Measurements from ENCODE around the gene CALD1.

CALD1 gene

DNA sequence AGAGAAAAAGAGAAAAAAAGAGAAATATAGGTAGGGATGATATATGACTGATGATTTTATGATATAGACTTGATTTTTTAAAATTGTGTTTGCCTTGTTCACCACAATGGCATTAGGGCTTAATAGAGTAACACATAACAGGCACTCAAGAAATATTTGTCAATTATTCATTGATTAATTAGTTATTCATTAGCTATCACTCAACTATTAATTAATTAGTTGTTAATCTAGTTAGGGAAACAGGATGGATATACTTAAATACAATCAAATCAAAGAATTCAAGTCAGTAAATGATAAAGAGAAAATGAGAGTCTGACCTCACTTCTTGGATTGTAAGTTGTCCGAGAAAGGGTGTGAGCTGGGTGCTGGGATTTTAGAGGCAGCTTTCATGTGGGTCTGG, 15.1 kb upstream of the CALD1 start:
- no peak for DNase-seq

DNA sequence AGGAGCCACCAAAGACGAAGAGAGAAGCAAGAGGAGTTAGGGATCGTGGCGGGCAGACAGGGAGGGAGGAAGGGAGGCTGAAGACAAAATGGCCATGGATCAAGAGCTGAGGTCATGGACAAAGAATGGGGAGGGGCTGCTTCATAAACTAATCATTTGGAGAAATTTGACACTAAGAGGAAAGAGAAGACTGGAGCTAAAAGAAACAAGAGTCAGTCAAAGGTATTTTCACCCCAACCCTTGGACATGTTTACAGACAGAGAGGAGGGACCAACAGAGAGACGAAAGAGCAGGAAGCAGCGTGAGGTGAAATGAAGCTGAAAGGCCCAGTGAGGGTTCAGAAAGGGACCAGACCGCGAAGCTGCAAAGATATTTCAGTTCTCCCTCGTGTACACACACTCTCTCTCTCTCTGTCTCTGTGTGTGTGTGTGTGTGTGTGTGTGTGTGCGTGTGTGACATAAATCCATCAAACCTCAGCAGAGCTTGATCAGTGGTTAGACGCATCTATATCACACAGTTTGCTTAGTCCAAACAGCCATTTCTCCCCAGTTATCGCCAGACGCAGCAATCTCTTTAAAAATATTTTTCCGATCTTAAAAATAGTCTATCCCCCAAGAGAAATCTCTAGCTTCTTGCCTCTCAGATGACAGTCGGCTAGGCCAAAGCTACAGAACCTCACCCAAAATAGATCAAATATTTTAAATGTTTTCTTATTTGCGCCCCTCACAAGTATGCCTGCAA, 12.5 kb upstream of the CALD1 start:
- no peak for DNase-seq

DNA sequence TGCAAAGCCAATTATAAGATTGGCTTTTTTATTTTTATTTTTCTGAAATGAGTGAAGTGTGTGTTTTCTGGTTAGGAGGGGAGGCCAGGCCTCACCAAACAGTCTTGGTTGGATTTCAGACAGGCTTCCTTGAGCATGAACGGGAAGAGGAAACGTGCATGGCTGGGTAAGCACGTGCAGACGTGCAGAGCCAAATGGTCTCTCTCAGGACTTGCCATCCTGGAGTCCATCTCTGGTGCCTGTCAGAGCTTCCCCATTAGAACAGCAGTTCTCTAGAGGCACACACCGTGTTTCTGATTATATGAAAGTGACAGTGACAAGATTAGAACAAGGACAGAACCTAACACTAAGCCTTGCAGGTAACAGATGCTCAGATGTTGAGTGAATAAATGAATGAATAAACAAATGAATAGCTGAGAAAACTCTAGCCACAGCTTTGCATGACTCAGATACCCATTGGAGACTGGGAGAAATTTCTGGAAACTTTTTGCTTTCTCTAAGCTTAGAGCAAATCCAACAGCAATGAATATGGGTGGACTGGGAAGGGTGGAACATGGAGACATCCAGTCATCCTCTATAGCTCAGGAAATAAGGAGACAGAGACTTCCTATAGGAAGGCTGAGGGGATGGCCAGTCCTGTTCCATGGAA, 11.8 kb upstream of the CALD1 start:
- no peak for DNase-seq

DNA sequence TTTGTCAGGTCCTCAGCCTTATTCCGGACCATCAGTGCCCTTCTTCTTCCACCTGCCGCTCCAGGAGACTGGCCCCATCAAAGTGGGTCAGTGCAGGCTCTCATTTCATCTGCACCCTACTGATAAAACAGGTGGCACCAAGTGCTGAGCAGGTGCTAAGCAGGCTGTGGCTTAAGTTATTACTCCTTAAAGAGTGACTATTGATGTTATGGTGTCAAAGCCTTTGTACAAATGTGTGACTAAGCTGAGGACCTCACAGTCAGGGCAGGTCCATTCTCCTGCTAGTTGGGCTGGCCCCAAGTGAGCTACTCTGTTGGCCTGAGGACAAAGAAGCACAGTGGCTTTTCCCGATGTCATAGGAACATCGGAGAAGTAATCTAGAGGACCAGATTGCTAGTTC, 11.2 kb upstream of the CALD1 start:
- no peak for DNase-seq

DNA sequence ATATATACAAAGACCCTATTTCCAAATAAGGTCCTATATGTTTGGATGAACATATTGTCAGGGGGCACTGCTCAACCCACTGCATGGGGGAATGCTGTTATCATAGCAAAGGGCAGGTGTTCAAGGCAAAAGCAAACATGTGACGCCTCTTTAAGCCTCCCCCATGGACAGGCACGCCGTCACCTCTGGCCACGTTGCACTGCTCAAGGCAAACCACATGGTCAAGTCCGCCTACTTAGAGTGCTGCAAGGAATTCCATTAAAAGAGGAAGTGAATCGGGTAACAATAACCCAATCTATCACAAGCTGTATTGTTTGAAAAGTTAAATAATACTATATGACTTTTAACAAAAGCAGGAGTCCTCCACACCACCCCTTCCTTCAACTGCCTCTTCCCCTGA, 8.8 kb upstream of the CALD1 start:
- DNase-seq = no peak

DNA sequence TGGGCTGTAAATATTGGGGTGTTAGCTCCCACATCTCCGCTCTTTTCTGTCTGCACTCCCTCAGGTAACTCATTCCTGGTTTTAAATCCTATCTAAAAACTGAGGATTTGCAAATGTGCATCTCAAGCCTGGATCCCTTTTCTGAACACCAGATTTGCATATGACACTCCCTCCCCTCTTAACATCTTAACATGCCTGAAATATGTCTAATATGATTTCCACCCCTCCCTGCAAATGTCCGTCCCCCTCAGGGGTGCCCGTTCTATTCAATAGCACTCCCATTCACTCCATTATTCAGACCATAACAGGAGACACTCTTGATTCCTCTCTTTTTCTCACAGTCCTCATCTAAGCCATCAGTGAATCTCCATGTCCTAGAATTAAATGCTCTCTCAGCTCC, 8.3 kb upstream of the CALD1 start:
- DNase-seq = no peak

DNA sequence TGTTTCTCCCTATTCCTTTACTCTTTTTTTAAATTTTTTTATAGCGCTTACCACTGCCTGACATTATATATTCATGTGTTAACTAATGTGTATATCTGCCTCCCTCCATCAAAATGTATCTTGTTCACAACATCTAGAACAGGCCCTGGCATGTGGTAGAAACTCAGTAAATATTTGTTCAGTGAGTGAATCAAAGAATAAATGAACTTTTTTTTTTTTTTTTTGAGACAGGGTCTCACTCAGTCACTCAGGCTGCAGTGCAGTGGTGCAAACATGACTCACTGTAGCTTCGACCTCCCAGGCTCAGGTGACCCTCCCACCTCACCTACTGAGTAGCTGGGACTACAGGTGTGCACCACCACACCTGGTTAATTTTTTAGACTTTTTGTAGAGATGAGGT, 7.5 kb upstream of the CALD1 start:
- DNase-seq = no peak

DNA sequence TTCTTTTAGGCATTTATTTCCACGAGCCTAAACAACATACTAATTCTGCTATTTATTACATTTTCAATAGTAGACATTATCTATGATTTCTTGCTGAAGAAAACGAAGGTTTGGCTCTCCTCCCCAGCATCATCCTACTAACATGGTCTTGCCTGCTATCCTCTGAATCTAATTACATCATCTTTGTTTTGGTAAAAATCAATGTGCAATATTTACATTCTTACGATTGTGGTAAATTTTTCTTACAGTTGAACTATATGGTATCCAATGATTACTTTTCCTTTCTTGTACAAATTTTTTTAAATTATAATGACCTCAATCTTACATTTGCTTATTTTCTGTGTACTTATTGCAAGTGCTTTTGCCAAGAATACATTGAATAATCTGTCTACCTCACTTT, 7.0 kb upstream of the CALD1 start:
- no peak for DNase-seq

DNA sequence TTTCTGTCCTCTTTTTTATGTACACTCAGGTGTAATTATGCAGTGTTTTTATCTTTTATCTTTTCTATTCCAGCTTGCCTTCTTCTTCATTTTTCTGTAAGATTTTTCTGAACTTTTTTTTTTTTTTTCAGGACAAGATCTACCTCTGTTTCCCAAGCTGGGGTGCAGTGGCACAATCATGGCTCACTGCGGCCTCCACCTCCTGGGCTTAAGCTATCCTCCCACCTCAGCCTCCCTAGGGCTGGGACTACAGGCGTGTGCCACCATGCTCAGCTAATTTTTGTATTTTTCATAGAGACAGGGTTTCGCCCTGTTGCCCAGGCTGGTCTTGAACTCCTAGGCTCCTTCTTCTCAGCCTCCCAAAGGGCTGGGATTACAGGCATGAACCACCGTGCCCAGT, 6.3 kb upstream of the CALD1 start:
- no peak for DNase-seq

DNA sequence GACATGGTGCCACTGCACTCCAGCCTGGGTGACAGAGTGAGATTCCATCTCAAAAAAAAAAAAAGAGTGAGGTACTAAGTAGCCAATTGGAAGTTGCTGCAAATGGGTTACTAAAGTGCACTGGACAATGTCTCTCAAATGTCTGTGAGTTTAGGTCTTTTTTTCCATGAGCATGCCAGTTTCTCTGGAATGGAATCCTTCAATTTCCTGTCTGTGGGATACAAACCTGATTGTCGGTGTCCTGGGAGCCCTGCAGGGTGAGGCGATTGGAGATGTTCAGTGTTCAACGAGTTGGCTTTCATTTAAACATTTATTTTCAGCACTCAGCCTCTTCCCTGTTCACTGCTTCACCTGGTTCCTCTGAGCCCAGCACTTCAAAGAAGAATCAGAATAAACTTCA, 5.3 kb upstream of the CALD1 start:
- DNase-seq = no peak

DNA sequence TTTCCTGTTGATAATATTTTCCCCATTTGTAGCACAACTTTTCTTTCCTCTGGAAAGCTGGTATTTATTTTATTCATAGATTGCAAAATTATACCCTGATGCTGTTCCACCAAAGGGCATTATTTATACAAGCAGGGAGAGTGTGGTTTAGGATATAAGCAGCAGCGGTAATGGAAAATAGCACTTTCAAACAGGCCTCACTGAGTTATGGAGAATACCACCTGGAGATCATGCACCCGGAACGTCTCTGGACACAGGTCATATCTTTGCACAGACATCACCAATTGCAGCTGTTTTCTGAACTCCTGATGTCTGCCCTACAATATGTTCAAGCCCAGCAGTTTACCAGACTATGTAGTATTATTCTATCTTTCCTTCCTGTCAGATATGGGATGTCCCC, 2.0 kb upstream of the CALD1 start:
- DNase-seq = no peak

DNA sequence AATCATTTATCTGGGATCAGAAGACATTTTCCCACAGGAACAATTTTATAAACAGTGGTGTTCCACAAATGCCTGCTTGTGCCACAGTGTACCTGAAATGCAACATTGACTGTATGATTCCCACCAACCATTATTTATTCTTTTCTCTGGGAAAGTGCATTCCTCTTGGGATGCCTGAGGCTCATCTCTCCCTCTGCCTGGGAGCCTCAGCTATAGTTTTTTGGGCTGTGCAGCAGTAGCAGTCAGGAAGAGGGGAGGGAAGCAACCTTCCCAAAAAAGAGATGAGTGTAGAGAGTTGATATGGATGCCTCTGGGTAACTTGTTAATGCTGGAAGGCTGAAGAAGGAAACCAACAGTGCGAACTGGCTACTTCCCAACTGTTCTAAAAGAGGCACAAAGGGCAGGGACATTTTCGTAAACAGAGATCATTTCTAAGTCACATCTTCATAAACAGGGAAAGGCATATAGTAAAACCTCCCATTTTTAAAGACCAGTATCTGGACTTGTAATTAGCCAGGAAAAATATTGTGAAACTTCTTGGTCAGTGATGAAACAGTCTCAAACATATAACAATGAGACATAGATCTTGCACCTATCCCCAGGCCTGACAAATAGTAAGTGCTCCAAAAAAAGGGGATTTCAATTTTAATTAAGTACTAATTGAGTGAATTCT, 1.4 kb upstream of the CALD1 start:
- no peak for DNase-seq

DNA sequence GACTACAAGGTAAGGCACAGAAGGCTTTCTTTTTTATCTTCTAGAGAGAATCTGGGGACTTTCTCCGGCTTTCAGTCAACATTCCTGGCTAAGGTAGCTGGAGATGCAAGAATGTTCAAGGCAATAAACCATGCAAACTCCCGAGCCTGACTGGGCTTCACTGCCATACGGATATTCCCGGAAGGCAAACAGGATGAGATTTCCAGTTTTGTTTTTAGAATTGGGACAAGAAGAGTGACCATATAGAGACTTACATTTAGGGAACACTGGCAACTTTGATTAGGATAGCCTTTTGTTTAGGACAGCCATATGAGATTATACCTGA, 269 bp downstream of the CALD1 start:
- DNase-seq = no peak

DNA sequence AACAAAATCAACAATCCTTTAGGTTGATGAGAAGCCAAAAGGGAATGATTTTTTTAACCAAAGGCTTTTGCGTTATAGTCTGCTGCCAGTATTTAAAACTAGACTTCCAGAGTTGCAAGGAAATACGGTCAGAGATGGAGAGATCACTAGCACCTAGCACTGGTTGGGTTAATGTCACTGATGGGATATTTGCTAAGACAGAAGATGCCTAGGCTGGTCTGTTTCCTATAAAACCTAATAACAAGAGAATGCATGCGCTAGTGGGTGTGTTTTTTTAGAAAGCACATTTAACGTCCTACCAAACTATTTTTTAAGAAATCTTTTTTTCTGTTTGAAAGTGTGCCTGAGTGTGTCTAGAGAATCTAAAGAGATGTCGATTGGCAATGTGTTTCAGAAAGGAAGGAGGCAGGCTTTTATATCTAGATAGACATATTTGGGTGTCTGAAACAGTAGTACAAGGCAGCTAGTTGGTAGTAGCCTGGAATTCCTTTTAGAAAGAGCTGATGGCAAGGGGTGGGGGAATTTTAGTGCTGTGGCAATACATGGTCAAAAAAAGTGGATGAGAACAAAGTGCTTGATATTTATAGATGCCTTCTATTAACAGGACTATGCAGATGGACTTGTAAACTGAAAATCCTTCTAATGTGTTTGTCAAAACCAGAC, 863 bp downstream of the CALD1 start:
- DNase-seq = no peak

DNA sequence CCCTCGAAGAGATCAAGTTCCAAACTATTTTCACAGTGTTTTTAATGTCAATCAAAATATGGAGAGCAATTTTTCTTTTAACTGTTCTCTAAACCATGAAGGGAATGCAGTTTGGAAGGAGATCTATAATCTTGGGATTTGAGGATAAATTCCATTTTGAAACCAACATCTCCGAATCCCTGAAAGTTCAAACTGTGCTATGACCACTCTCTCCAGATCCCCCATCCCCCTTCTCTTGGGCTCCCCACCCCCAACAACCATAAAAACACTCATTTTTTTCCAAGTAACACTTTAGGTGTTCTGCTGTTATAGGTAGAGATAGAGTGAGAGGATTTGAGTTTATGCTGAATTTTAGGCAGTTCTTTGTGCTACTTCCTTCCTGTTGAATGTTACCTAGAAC, 1.7 kb downstream of the CALD1 start:
- no peak for DNase-seq

DNA sequence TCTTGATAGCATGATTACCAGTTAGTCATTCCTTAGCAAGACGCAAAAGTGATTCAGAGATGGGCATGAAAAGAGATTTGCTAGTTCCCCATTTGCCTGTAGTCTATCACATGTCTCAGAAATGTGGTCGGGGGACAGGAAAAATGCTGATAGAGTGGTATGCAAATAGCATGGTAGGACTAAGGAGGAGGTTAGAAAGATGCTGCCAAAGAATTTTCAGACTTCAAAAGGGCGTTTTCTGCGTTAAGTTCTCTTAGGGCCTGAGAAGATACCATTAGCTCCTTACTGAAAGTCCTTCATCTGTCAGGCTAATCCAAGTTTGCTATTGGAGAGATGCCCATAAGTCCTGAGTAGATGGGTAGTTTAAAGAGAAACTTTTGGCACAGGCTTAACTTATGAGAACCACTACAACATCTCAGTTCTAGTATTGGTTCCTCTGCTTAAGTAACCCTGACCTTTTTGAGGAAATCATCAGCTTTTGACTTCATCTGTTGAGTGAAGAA, 2.7 kb downstream of the CALD1 start:
- no peak for DNase-seq

DNA sequence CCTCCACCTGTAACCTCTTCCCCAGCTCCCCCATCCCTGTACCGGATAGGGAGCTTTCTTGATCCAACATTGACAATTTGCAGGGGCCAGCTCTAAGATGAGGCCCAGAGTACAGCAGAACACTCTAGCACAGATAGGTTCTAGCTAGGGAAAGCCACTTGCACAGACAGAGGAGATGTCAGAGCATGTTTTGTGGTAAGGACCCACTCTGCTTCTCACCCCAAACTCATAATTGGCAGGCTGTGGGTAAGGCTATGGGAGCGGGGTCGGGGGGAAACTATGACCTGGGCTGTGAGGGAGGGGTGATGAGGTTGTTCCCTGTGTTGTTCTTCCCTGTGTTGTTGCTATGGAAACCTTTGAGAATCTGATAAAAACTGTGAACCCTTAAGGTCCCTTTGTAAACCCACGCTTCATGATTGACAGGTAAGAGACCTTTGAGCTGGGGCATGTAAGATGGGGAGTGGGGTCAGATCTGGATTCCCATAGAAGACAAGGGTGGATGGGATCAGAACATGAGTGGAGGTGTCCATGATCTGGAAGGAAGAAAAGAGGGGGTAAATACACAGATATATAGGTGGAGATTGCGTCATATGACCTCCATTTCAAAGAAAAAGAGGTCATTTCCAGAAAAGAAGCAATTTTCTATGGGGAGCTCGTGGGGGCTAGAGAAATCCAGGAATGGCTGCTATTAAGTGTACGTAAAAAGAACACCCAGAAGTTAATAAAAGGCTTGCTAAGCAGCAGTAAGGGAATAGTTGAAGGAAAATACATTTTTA, 4.0 kb downstream of the CALD1 start:
- no peak for DNase-seq

DNA sequence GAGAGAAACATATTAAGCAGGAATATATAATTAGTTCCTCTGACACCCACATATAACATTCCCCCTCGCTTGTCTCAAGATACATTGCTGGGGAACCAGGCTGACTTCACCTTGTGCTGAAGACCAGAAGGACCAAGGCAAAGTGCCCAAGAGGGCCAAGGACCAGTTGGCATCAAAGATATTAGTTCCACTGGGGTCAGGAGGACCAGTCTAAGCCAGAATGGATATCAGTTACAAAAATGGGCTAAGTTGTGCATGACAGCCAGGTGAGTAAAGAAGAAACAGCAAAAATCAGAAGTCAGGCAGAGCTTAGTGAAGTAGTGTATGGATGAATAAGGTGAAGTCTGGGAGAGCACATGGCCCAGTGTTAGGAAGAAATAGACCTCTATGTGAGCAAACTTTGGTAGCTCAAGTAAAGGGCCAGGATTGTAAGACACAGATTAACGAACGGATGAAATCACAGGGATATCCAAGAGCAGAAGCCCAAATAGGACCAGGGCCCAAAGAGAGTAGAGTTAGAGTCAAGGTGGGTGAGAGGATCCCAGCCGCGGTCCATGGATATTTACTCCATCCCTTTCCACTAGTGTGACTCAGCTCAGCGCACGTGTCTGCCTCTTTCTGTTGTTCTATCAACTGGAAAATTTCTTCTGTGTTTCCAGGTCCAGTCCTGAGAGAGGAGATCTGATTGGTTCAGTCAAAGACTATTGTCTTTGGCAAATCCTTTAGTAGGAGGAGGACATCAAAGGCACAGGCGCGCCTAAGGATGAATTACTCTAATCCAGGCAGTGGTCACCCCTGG, 5.0 kb downstream of the CALD1 start:
- DNase-seq = no peak

DNA sequence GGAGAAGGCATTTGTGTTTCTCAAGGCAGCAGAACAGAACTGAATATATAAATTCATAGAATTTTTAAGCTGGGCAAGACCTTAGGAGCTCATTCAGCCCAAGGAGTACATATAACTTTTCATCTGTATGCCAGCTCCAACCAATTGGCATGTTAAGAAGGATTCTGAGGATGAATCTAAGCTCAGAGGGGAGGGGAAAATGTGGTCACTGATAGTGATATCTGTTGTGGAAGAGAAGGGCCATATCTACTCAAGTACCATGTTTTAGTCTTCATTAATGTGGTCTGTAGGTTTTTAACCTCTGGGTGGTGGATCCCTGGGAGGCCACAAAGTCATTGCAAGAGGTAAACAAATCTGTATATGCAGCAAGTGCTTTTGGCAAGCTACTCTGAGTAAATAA, 6.4 kb downstream of the CALD1 start:
- DNase-seq = no peak

DNA sequence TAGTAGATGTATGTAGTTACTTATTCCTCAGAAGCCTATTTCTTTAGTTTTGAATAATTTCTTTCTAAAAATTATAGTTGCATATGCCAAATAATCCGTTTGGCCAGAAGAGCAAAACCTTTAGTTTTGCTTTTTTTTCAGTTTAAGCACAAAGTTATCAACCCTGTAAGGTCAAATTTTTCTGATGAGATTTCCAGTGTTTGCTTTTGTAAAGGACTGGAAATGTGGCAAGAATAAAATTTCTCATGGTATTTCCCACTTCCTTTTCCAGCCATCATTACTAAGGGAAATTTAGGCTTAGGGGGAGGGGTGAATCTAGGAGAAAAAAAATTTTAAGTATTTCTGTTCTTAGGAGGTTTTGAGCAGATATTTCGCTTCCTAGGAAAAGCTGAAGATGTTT, 7.6 kb downstream of the CALD1 start:
- no peak for DNase-seq

DNA sequence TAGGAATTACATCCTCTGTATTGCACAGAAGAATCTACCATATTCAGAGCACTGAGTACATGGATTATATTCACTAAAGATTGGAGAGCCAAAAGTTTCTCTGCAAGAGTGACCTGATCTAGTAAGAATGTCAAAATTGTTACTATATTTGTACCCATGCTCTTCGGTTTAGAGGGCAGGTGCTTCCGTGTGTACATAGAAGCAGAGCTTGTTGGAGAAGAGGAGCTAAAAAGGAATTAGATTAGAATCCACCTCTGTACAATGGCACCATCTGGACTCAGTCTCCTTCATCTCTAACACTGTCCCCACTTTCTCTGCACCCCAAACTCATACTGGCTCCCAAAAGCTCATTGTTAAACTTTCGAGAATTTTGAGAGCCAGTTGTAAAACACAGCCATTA, 8.3 kb downstream of the CALD1 start:
- no peak for DNase-seq

DNA sequence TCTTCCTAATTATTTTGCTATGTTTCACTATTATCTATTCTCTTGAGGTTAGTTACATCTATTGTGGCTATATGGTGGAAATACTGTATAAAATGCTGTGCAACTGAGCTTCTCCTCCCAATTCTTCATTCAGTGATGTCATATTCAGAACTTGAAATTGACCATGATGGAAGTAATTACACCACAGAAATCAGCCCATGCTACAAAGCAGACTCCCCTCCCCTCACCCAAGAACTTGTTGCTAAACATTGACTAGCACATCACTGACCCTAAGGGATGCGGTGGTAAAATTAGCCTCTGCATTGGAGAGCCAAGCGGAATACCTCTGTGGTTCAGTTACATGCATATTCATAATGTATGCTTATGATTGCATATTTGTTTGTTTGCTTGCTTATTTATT, 8.8 kb downstream of the CALD1 start:
- no peak for DNase-seq

Measured in effector CD8-positive, alpha-beta T cell (primary cell).